ENCODE data around the gene ANAPC4.

DNA sequence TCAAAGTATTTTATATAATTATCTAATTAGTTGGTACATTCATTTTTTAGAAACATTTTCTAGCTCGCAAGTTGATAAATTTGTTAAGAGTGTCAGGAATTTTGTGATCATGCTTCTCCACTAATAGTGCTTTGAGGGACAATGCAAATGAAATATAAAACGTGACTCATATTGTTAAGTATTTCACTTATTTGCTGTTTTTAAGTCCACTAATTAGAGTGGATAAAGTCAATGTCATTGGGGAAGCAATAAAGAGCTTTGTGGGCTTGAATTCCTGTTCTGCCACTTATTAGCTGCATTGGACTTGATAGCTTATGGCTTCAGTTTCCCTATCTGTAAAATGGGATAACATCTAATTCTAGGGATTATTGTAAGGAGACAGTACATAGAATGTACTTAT, 26.5 kb upstream of the ANAPC4 start:
- TF ChIP-seq ZNF501 (tag by site-specific recombination; IDR thresholded peaks at IDR 0.05), result no peak
- no peak for TF ChIP-seq ZNF202 (tag by site-specific recombination; IDR thresholded peaks at IDR 0.05; ENCODE audit: borderline replicate concordance)
- TF ChIP-seq, protein P1, sequence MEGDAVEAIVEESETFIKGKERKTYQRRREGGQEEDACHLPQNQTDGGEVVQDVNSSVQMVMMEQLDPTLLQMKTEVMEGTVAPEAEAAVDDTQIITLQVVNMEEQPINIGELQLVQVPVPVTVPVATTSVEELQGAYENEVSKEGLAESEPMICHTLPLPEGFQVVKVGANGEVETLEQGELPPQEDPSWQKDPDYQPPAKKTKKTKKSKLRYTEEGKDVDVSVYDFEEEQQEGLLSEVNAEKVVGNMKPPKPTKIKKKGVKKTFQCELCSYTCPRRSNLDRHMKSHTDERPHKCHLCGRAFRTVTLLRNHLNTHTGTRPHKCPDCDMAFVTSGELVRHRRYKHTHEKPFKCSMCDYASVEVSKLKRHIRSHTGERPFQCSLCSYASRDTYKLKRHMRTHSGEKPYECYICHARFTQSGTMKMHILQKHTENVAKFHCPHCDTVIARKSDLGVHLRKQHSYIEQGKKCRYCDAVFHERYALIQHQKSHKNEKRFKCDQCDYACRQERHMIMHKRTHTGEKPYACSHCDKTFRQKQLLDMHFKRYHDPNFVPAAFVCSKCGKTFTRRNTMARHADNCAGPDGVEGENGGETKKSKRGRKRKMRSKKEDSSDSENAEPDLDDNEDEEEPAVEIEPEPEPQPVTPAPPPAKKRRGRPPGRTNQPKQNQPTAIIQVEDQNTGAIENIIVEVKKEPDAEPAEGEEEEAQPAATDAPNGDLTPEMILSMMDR (tag by site-specific recombination; IDR thresholded peaks at IDR 0.05), result no peak
- no peak for TF ChIP-seq YY1 (tag by site-specific recombination; IDR thresholded peaks at IDR 0.05)
- no peak for TF ChIP-seq REST (tag by site-specific recombination; IDR thresholded peaks at IDR 0.05)
- TF ChIP-seq KLF16 (tag by site-specific recombination; IDR thresholded peaks at IDR 0.05), result no peak
- TF ChIP-seq ZNF223 (tag by site-specific recombination; IDR thresholded peaks at IDR 0.05), result no peak
